ENCODE results near the gene MEIS2. TPM values are rescaled to one million over a fixed set of nuclear protein-coding genes. Genes with fewer than 3 reads are reported as not detected.

Gene MEIS2
- total and polyA plus RNA-seq, 2 of the 13 experiments (the other 11 are each of a cell fraction or from before 2014, with no cell fraction given) = 10.7 to 12.4 TPM

DNA sequence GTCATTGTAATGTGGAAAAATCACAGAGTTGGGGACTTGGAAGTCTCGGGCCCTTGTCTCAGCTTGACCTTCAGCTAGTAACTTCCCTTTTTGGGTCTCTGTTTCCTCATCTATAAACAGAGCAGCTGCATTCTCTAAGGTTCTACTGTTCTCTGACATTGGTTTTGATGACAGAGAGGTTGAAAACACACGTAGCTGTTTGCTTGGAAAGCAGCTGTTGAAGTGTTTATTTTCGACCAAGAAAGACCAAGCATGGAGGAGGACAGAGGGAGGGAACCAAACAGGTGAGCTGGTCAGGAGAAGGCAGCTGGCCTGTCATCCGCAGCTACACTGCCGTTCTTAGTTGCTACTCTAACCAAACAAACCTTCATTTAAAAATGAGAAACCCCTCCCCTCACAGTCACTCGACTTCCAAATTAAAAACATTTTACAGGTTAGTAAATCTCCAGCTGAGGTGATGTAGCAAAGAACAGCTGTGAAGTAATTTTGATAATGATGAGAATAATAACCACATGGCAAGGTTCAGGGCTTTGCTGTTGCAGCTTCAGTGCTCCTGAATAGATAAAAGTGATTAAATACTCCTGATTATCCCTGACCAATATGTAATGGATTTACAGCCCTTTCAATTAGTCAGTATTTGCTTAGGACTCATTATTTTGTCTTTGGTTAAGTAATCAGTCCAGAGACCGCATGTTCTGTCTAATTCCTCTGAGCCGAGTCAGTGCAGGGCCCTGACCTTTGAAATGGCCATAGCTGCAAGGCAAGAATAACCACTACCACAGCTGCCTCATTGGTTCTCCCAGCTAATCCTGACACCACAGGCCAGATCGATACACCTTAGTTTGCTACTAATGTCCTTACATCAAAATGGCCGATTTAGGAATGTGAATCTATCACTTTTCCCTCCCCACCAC is 65.3 kb downstream of the MEIS2 start (continued):
- TF ChIP-seq, protein P1, sequence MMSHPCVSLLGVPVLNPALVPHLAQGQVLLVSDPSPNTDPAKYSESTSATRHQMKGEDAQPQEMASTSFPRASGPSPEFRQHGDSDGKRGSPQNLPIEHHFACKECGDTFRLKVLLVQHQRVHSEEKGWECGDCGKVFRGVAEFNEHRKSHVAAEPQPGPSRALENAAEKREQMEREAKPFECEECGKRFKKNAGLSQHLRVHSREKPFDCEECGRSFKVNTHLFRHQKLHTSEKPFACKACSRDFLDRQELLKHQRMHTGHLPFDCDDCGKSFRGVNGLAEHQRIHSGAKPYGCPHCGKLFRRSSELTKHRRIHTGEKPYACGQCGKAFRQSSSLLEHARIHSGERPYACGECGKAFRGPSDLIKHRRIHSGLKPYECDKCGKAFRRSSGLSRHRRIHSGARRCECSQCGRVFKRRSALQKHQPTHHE (CRISPR knock-in tag; IDR thresholded peaks at IDR 0.05; ENCODE audit: borderline replicate concordance) = no peak
- TF ChIP-seq, protein P2, sequence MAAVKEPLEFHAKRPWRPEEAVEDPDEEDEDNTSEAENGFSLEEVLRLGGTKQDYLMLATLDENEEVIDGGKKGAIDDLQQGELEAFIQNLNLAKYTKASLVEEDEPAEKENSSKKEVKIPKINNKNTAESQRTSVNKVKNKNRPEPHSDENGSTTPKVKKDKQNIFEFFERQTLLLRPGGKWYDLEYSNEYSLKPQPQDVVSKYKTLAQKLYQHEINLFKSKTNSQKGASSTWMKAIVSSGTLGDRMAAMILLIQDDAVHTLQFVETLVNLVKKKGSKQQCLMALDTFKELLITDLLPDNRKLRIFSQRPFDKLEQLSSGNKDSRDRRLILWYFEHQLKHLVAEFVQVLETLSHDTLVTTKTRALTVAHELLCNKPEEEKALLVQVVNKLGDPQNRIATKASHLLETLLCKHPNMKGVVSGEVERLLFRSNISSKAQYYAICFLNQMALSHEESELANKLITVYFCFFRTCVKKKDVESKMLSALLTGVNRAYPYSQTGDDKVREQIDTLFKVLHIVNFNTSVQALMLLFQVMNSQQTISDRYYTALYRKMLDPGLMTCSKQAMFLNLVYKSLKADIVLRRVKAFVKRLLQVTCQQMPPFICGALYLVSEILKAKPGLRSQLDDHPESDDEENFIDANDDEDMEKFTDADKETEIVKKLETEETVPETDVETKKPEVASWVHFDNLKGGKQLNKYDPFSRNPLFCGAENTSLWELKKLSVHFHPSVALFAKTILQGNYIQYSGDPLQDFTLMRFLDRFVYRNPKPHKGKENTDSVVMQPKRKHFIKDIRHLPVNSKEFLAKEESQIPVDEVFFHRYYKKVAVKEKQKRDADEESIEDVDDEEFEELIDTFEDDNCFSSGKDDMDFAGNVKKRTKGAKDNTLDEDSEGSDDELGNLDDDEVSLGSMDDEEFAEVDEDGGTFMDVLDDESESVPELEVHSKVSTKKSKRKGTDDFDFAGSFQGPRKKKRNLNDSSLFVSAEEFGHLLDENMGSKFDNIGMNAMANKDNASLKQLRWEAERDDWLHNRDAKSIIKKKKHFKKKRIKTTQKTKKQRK (IDR thresholded peaks at IDR 0.05; ENCODE audit: low read length) = no peak
- TF ChIP-seq SMARCE1 (IDR thresholded peaks at IDR 0.05; ENCODE audit: borderline replicate concordance) (no peak), ZNF230 (CRISPR knock-in tag; IDR thresholded peaks at IDR 0.05) (no peak), ZNF274 (CRISPR knock-in tag; IDR thresholded peaks at IDR 0.05) (no peak), YY1 (IDR thresholded peaks at IDR 0.05; ENCODE audit: insufficient read depth, insufficient replicate concordance, low read depth, low read length) (peak; percentile 50), MYC (CRISPR knock-in tag; IDR thresholded peaks at IDR 0.05; ENCODE audit: borderline replicate concordance) (no peak), IKZF4 (CRISPR knock-in tag; IDR thresholded peaks at IDR 0.05; ENCODE audit: borderline replicate concordance, low read depth, not compliant biosample characterization) (no peak), NFKB2 (CRISPR knock-in tag; IDR thresholded peaks at IDR 0.05; ENCODE audit: borderline replicate concordance) (no peak), MAFG (CRISPR knock-in tag; IDR thresholded peaks at IDR 0.05) (no peak)
- TF ChIP-seq, protein P3, sequence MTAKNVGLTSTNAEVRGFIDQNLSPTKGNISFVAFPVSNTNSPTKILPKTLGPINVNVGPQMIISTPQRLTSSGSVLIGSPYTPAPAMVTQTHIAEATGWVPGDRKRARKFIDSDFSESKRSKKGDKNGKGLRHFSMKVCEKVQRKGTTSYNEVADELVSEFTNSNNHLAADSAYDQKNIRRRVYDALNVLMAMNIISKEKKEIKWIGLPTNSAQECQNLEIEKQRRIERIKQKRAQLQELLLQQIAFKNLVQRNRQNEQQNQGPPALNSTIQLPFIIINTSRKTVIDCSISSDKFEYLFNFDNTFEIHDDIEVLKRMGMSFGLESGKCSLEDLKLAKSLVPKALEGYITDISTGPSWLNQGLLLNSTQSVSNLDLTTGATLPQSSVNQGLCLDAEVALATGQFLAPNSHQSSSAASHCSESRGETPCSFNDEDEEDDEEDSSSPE (CRISPR knock-in tag; IDR thresholded peaks at IDR 0.05) = no peak
- TF ChIP-seq, protein P4, sequence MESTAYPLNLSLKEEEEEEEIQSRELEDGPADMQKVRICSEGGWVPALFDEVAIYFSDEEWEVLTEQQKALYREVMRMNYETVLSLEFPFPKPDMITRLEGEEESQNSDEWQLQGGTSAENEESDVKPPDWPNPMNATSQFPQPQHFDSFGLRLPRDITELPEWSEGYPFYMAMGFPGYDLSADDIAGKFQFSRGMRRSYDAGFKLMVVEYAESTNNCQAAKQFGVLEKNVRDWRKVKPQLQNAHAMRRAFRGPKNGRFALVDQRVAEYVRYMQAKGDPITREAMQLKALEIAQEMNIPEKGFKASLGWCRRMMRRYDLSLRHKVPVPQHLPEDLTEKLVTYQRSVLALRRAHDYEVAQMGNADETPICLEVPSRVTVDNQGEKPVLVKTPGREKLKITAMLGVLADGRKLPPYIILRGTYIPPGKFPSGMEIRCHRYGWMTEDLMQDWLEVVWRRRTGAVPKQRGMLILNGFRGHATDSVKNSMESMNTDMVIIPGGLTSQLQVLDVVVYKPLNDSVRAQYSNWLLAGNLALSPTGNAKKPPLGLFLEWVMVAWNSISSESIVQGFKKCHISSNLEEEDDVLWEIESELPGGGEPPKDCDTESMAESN (CRISPR knock-in tag; conservative IDR thresholded peaks at IDR 0.05) = no peak
- TF ChIP-seq, protein P5, sequence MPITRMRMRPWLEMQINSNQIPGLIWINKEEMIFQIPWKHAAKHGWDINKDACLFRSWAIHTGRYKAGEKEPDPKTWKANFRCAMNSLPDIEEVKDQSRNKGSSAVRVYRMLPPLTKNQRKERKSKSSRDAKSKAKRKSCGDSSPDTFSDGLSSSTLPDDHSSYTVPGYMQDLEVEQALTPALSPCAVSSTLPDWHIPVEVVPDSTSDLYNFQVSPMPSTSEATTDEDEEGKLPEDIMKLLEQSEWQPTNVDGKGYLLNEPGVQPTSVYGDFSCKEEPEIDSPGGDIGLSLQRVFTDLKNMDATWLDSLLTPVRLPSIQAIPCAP (CRISPR knock-in tag; IDR thresholded peaks at IDR 0.05; ENCODE audit: low read depth) = no peak
- TF ChIP-seq, protein P6, sequence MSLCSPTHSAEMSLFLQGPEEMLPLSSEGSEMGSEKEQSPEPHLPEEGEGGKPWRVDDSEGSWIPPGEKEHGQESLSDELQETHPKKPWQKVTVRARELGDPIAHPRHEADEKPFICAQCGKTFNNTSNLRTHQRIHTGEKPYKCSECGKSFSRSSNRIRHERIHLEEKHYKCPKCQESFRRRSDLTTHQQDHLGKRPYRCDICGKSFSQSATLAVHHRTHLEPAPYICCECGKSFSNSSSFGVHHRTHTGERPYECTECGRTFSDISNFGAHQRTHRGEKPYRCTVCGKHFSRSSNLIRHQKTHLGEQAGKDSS (CRISPR knock-in tag; IDR thresholded peaks at IDR 0.05; ENCODE audit: borderline replicate concordance, low read depth) = no peak

Measured in HepG2 (cell line).